ENCODE data around the gene ARRDC4. TPM values are rescaled to one million over a fixed set of nuclear protein-coding genes. Genes with fewer than 3 reads are reported as not detected.

Gene ARRDC4
- polyA plus RNA-seq (38.6 and 39.7 TPM in 2 replicates), polyA minus RNA-seq (52.3 and 53.1 TPM in 2 replicates)

- no peaks in the 10 kb centered on the region for H3K27me3 ChIP-seq (ENCODE audit: insufficient read depth, low read depth, low read length)
- H3K79me2 ChIP-seq (replicated peaks; ENCODE audit: insufficient read depth, low read length): peaks cover 19% of the 10 kb centered on the region
- H2AFZ ChIP-seq (ENCODE audit: low read depth, low read length): peak within 1 kb of the TSS; percentile 24
- H3K9me2 ChIP-seq (ENCODE audit: insufficient read depth, low read length): no peaks in the 10 kb centered on the region
- no peaks in the 10 kb centered on the region for H3K36me3 ChIP-seq (ENCODE audit: insufficient read depth, low read length)
- no peak for TF ChIP-seq REST (IDR thresholded peaks at IDR 0.05; ENCODE audit: borderline replicate concordance)
- no peak for TF ChIP-seq TAF1 (IDR thresholded peaks at IDR 0.05; ENCODE audit: low read depth)
- TF ChIP-seq RAD21 (conservative IDR thresholded peaks at IDR 0.05): peak; percentile 28
- peak; percentile 52 for TF ChIP-seq CTCF (IDR thresholded peaks at IDR 0.05; ENCODE audit: poor library complexity, severe bottlenecking)
- no peak for TF ChIP-seq EZH2 (IDR thresholded peaks at IDR 0.05; ENCODE audit: borderline replicate concordance, insufficient read depth, low read length, poor library complexity, severe bottlenecking)
- TF ChIP-seq EP300 (conservative IDR thresholded peaks at IDR 0.05; ENCODE audit: poor library complexity, severe bottlenecking): peak; percentile 70
- TF ChIP-seq SMC3 (conservative IDR thresholded peaks at IDR 0.05; ENCODE audit: poor library complexity): no peak
- peak; percentile 57 for TF ChIP-seq POLR2AphosphoS5 (IDR thresholded peaks at IDR 0.05)
- TF ChIP-seq MXI1 (conservative IDR thresholded peaks at IDR 0.05; ENCODE audit: poor library complexity, severe bottlenecking): peak; percentile 90
- peak within 1 kb of the TSS; percentile 62 for H3K9ac ChIP-seq (ENCODE audit: low read length)
- no peaks in the 10 kb centered on the region for H3F3A ChIP-seq (ENCODE audit: insufficient read depth, low read length, poor library complexity, severe bottlenecking)
- H4K20me1 ChIP-seq (ENCODE audit: insufficient read depth): peaks cover 4% of the 10 kb centered on the region
- no peaks in the 10 kb centered on the region for H3K9me3 ChIP-seq (ENCODE audit: low read length)
- H3K4me3 ChIP-seq (ENCODE audit: low read length): peak within 1 kb of the TSS; percentile 86
- peak within 1 kb of the TSS; percentile 66 for H3K4me2 ChIP-seq (ENCODE audit: low read length)
- peak within 1 kb of the TSS; percentile 57 for H3K27ac ChIP-seq (ENCODE audit: low read length)
These were observed at the start of gene ARRDC4 for GRCh38 chr15:97960364-97961066. Gene ARRDC4 (plus strand): TSS chr15:97960703. CDS start chr15:97960862, 159 bp downstream.

GRCh38 chr15:97914711-97915110 is 45.8 kb upstream of the ARRDC4 start:
- no peak for TF ChIP-seq POLR2AphosphoS5 (IDR thresholded peaks at IDR 0.05)
- no peak for TF ChIP-seq REST (IDR thresholded peaks at IDR 0.05; ENCODE audit: borderline replicate concordance)
- no peak for TF ChIP-seq CTCF (IDR thresholded peaks at IDR 0.05; ENCODE audit: poor library complexity, severe bottlenecking)
- no peak for TF ChIP-seq MXI1 (conservative IDR thresholded peaks at IDR 0.05; ENCODE audit: poor library complexity, severe bottlenecking)
- no peak for TF ChIP-seq TAF1 (IDR thresholded peaks at IDR 0.05; ENCODE audit: low read depth)
- no peak for TF ChIP-seq EP300 (conservative IDR thresholded peaks at IDR 0.05; ENCODE audit: poor library complexity, severe bottlenecking)
- TF ChIP-seq RAD21 (conservative IDR thresholded peaks at IDR 0.05): no peak
- TF ChIP-seq EZH2 (IDR thresholded peaks at IDR 0.05; ENCODE audit: borderline replicate concordance, insufficient read depth, low read length, poor library complexity, severe bottlenecking): no peak
- no peak for TF ChIP-seq SMC3 (conservative IDR thresholded peaks at IDR 0.05; ENCODE audit: poor library complexity)
- Histone ChIP-seq H3K4me2 (ENCODE audit: low read length) (no peak overlapping the region), H3K27me3 (ENCODE audit: insufficient read depth, low read depth, low read length) (no peaks in the 10 kb centered on the region), H3K9me3 (ENCODE audit: low read length) (no peaks in the 10 kb centered on the region), H2AFZ (ENCODE audit: low read depth, low read length) (no peak overlapping the region), H3K79me2 (replicated peaks; ENCODE audit: insufficient read depth, low read length) (no peaks in the 10 kb centered on the region), H3K36me3 (ENCODE audit: insufficient read depth, low read length) (no peaks in the 10 kb centered on the region), H3K9me2 (ENCODE audit: insufficient read depth, low read length) (no peaks in the 10 kb centered on the region), H3F3A (ENCODE audit: insufficient read depth, low read length, poor library complexity, severe bottlenecking) (no peaks in the 10 kb centered on the region), H3K9ac (ENCODE audit: low read length) (no peak overlapping the region), H3K27ac (ENCODE audit: low read length) (no peak overlapping the region), H3K4me3 (ENCODE audit: low read length) (no peak overlapping the region), H4K20me1 (ENCODE audit: insufficient read depth) (no peaks in the 10 kb centered on the region)
